HG02642 (cell line): Measurements from ENCODE around the gene FAM47B.

Experiments used
- ATAC-seq: cut with Tn5 transposase; IDR thresholded peaks from one replicate; pipeline ENCODE4 v1.9.1; 2021; ENCODE audit warnings: mild to moderate bottlenecking; ENCODE audit not compliant: unreplicated experiment, poor library complexity

Gene FAM47B

GRCh38 chrX:34942496-34942895 lies at the start of gene FAM47B:
FAM47B (plus strand) TSS chrX:34942796; CDS start chrX:34942832, 36 bp downstream.
- no peak for ATAC-seq

GRCh38 chrX:34893741-34894140 lies 48.9 kb upstream of the FAM47B start:
- ATAC-seq = no peak

- ATAC-seq = no peak
Observed at GRCh38 chrX:34900691-34901090, 41.9 kb upstream of the FAM47B start.

- ATAC-seq = no peak
Observed at GRCh38 chrX:34901761-34902160, 40.8 kb upstream of the FAM47B start.

GRCh38 chrX:34903316-34903715 lies 39.3 kb upstream of the FAM47B start:
- no peak for ATAC-seq

GRCh38 chrX:34909151-34909550 lies 33.4 kb upstream of the FAM47B start:
- ATAC-seq = no peak

GRCh38 chrX:34915463-34916225 lies 27.0 kb upstream of the FAM47B start:
- no peak for ATAC-seq

GRCh38 chrX:34917146-34917545 lies 25.4 kb upstream of the FAM47B start:
- no peak for ATAC-seq

- ATAC-seq = no peak
Observed at GRCh38 chrX:34918091-34918736, 24.4 kb upstream of the FAM47B start.

GRCh38 chrX:34918856-34919255 lies 23.7 kb upstream of the FAM47B start:
- ATAC-seq = no peak

- ATAC-seq = no peak
Observed at GRCh38 chrX:34927866-34928265, 14.7 kb upstream of the FAM47B start.

GRCh38 chrX:34943235-34943634 lies 639 bp downstream of the FAM47B start:
- ATAC-seq = no peak

GRCh38 chrX:34956916-34957315 lies 14.3 kb downstream of the FAM47B start:
- ATAC-seq = no peak

- no peak for ATAC-seq
Observed at GRCh38 chrX:34961662-34962061, 19.1 kb downstream of the FAM47B start.

- ATAC-seq = no peak
Observed at GRCh38 chrX:34972206-34972605, 29.6 kb downstream of the FAM47B start.

GRCh38 chrX:34978171-34978570 lies 35.6 kb downstream of the FAM47B start:
- no peak for ATAC-seq

GRCh38 chrX:34987646-34988045 lies 45.0 kb downstream of the FAM47B start:
- no peak for ATAC-seq
